OCI-LY1 (cell line): ENCODE measurements around the gene CYB561.

Experiments
- H2AFZ ChIP-seq: fragments of 200-600 bp; sonication (generic), shearing (Covaris generic); 2 replicates; pipeline ENCODE4 v1.6.0; 2014; ENCODE audit warnings: antibody characterized with exemption, mild to moderate bottlenecking, low read length
- H3F3A ChIP-seq: fragments of 200-600 bp; sonication (generic), shearing (Covaris generic); 2 replicates; pipeline ENCODE4 v1.6.0; 2014; ENCODE audit warnings: mild to moderate bottlenecking, antibody characterized with exemption, low read length, moderate library complexity; ENCODE audit not compliant: insufficient read depth
- H3K27ac ChIP-seq: fragments of 200-600 bp; sonication (generic); 2 replicates; pipeline ENCODE4 v1.5.1; 2014; ENCODE audit warnings: low read length, mixed run types, mild to moderate bottlenecking, low read depth; ENCODE audit not compliant: poor library complexity, severe bottlenecking
- H3K27me3 ChIP-seq: fragments of 200-600 bp; sonication (generic); 2 replicates; pipeline ENCODE4 v1.6.0; 2014; ENCODE audit warnings: antibody characterized with exemption, mild to moderate bottlenecking, low read length, moderate library complexity; ENCODE audit not compliant: insufficient read depth
- H3K36me3 ChIP-seq: fragments of 200-600 bp; sonication (generic); 2 replicates; pipeline ENCODE4 v1.6.1; 2014; ENCODE audit warnings: mild to moderate bottlenecking, antibody characterized with exemption, low read length, moderate library complexity, mixed read lengths; ENCODE audit not compliant: insufficient read depth
- H3K4me1 ChIP-seq: fragments of 200-600 bp; sonication (generic); 2 replicates; pipeline ENCODE4 v1.5.1; 2014; ENCODE audit warnings: mild to moderate bottlenecking, low read length, moderate library complexity; ENCODE audit not compliant: insufficient read depth, severe bottlenecking
- H3K4me2 ChIP-seq: fragments of 200-600 bp; sonication (generic), shearing (Covaris generic); 2 replicates; pipeline ENCODE4 v1.6.1; 2014; ENCODE audit warnings: low read length
- H3K4me3 ChIP-seq: fragments of 200-600 bp; sonication (generic); 2 replicates; pipeline ENCODE4 v1.5.1; 2014; ENCODE audit warnings: low read length, low read depth, mild to moderate bottlenecking, mixed read lengths; ENCODE audit not compliant: poor library complexity, severe bottlenecking
- H3K79me2 ChIP-seq: fragments of 200-600 bp; shearing (Covaris generic); 2 replicates; pipeline ENCODE4 v1.6.1; 2016; ENCODE audit warnings: mixed run types, low read length, mixed read lengths; ENCODE audit not compliant: insufficient read depth
- H3K9ac ChIP-seq: fragments of 200-600 bp; sonication (generic), shearing (Covaris generic); 2 replicates; pipeline ENCODE4 v1.6.1; 2014; ENCODE audit warnings: mild to moderate bottlenecking, low read length, mixed read lengths
- H3K9me2 ChIP-seq: fragments of 200-600 bp; sonication (generic), shearing (Covaris generic); 2 replicates; pipeline ENCODE4 v1.6.1; 2014; ENCODE audit warnings: low read depth, mild to moderate bottlenecking, low read length, mixed read lengths
- H3K9me3 ChIP-seq: fragments of 200-600 bp; shearing (Covaris generic); 2 replicates; pipeline ENCODE4 v1.6.1; 2014; ENCODE audit warnings: low read length, mixed read lengths
- H4K20me1 ChIP-seq: fragments of 200-600 bp; sonication (generic), shearing (Covaris generic); 2 replicates; pipeline ENCODE4 v1.6.0; 2016; ENCODE audit warnings: mild to moderate bottlenecking, low read length; ENCODE audit not compliant: insufficient read depth
- EZH2 ChIP-seq: fragments of 200-600 bp; sonication (generic), shearing (Covaris generic); IDR thresholded peaks from 2 replicates; pipeline ENCODE4 v1.8.0; 2017; ENCODE audit warnings: borderline replicate concordance, mixed run types, mild to moderate bottlenecking, antibody characterized with exemption, low read length, moderate library complexity, mixed read lengths
- TF ChIP-seq, protein P1 (sequence below): fragments of 200-600 bp; sonication (generic), shearing (Covaris generic); IDR thresholded peaks from 2 replicates; pipeline ENCODE4 v1.5.1; 2017; ENCODE audit warnings: mild to moderate bottlenecking, antibody characterized with exemption, low read length, moderate library complexity, mixed read lengths

Gene CYB561

DNA sequence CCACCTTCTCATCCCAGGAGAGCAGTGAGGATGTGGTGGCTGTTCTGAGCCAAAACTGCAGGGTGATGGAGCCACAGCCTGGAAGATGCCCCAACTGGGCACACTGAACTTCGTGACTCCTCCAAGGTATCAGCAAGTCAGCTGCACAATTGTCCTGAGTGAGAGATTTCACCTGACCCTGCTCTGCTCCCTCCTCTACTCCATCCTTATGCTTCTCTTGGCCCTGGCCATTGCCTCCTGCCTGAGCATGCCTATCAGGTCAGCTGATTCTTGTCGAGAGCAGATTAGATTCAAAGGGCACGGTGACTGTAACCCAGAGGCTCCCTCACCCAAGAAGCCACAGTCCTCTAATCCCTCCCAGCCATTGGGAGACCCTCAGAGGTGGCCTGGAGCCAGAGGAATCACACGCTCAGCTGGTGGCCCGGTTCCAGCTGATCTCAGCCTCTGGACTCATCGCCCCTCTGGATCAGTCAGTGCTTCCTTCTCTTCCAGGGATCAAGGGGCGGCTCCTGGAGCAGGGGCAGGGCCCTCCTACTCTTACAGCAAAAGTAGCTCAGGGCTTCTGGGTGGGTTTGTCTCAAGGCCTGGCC is 7.0 kb upstream of the CYB561 start:
- H3K79me2 ChIP-seq, result no peaks in the 10 kb centered on the region
- H3F3A ChIP-seq, result no peaks in the 10 kb centered on the region
- no peaks in the 10 kb centered on the region for H3K9me3 ChIP-seq
- no peak overlapping the region for H3K4me2 ChIP-seq
- no peaks in the 10 kb centered on the region for H3K4me1 ChIP-seq
- H3K4me3 ChIP-seq, result no peak overlapping the region
- H4K20me1 ChIP-seq, result no peaks in the 10 kb centered on the region
- H3K9ac ChIP-seq, result no peak overlapping the region
- no peak overlapping the region for H3K27ac ChIP-seq
- no peaks in the 10 kb centered on the region for H3K36me3 ChIP-seq
- no peaks in the 10 kb centered on the region for H3K27me3 ChIP-seq
- H2AFZ ChIP-seq, result no peak overlapping the region
- no peaks in the 10 kb centered on the region for H3K9me2 ChIP-seq
- TF ChIP-seq, protein P1, sequence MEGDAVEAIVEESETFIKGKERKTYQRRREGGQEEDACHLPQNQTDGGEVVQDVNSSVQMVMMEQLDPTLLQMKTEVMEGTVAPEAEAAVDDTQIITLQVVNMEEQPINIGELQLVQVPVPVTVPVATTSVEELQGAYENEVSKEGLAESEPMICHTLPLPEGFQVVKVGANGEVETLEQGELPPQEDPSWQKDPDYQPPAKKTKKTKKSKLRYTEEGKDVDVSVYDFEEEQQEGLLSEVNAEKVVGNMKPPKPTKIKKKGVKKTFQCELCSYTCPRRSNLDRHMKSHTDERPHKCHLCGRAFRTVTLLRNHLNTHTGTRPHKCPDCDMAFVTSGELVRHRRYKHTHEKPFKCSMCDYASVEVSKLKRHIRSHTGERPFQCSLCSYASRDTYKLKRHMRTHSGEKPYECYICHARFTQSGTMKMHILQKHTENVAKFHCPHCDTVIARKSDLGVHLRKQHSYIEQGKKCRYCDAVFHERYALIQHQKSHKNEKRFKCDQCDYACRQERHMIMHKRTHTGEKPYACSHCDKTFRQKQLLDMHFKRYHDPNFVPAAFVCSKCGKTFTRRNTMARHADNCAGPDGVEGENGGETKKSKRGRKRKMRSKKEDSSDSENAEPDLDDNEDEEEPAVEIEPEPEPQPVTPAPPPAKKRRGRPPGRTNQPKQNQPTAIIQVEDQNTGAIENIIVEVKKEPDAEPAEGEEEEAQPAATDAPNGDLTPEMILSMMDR, result no peak
- TF ChIP-seq EZH2, result no peak

DNA sequence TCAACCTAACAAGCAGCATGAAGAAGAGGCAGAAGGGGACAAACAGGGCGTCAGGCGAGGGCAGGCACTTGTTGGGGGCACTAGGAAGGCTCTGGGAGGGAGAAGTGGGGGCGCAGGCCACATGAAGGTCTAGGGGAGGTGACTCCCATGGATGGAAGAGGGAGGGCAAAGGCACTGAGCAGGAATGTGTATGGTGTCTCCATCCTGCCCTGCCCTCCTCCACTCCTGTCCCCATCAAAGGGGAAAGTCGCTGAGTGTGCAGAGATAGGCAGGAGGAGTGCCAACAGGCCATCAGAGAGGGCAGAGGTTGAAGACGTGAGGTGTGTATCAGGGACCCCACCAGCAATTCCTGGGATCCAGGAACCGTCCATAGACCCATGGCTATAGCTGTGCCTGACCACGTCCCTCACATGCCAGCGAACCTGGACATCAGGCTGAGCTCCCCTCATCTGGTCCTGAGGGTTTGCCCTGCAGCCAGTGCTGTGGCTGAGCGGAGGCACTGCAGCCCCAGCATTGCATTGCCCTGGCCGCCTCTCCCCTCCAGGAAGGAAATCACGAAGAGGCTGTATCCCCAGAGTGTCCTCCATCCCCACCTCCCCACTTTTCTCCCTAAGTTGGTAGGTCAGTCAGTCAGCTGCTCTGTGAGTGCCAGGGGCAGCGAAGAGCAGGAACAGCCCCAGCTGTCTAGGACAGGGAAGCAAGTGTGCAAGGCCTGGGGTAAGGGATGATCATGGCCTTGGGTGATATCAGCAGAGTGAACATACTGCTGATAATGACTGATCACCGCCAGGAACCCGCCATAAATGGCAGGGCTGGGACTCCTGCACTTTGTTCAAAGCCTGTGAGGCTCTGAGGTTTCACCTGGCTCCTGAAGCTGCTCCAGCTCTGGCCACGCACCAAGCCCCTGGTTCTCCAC is 6.2 kb upstream of the CYB561 start:
- H3K79me2 ChIP-seq, result no peaks in the 10 kb centered on the region
- H3K27ac ChIP-seq, result no peak overlapping the region
- H3K27me3 ChIP-seq, result no peaks in the 10 kb centered on the region
- H2AFZ ChIP-seq, result no peak overlapping the region
- H3F3A ChIP-seq, result no peaks in the 10 kb centered on the region
- no peaks in the 10 kb centered on the region for H3K4me1 ChIP-seq
- H3K9me3 ChIP-seq, result no peaks in the 10 kb centered on the region
- H3K36me3 ChIP-seq, result no peaks in the 10 kb centered on the region
- H3K9me2 ChIP-seq, result no peaks in the 10 kb centered on the region
- no peak overlapping the region for H3K9ac ChIP-seq
- no peaks in the 10 kb centered on the region for H4K20me1 ChIP-seq
- TF ChIP-seq, protein P1, result no peak
- TF ChIP-seq EZH2, result no peak
- no peak overlapping the region for H3K4me2 ChIP-seq
- H3K4me3 ChIP-seq, result no peak overlapping the region

DNA sequence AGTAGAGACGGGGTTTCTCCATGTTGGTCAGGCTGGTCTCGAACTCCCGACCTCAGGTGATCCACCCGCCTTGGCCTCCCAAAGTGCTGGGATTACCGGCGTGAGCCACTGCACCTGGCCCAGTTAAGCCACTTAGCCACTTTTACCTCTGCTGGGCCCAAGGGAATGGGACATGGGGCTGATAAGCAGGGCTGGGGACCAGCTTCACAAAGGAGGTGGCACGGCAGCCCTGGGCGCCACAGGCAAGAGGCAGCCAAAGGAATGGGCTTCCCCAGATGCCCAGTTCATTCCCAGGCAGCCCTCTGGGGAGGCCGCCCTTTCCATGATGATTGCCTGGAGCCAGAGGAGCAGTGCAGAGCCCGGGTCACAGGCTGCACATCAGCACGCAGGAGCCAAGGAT is 5.0 kb upstream of the CYB561 start:
- no peaks in the 10 kb centered on the region for H3K79me2 ChIP-seq
- H3K4me1 ChIP-seq, result peaks cover 9% of the 10 kb centered on the region
- no peak overlapping the region for H3K4me2 ChIP-seq
- H3F3A ChIP-seq, result no peaks in the 10 kb centered on the region
- no peaks in the 10 kb centered on the region for H3K9me2 ChIP-seq
- H2AFZ ChIP-seq, result no peak overlapping the region
- H3K27ac ChIP-seq, result no peak overlapping the region
- H3K4me3 ChIP-seq, result no peak overlapping the region
- no peak for TF ChIP-seq EZH2
- TF ChIP-seq, protein P1, result no peak
- no peaks in the 10 kb centered on the region for H4K20me1 ChIP-seq
- H3K9me3 ChIP-seq, result no peaks in the 10 kb centered on the region
- H3K27me3 ChIP-seq, result no peaks in the 10 kb centered on the region
- H3K9ac ChIP-seq, result no peak overlapping the region
- no peaks in the 10 kb centered on the region for H3K36me3 ChIP-seq
